DMS79 (cell line): ENCODE measurements around the gene FRMD5.

Experiments used
- DNase-seq: peaks from one replicate; lab custom pipeline; 2025; lab: John Stamatoyannopoulos, UW

FRMD5 gene

DNA sequence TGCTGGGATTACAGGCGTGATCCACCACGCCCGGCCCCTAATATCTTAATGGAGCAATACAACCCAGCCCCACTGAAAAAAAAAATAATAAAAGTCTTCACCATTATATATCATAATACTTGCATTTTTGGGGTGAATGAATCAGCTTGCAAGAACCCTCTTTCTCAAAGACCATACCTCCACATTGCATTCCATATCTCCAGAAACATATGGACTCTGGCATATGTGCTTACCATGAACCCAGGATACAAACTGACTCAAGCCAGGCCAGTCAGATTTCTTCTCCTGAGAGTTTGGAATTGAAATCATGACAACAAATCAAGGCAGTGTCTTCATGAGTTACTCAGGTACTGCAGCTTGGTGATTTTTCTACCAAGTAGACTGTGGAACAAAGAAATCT lies 101.2 kb downstream of the FRMD5 start:
- no peak for DNase-seq

DNA sequence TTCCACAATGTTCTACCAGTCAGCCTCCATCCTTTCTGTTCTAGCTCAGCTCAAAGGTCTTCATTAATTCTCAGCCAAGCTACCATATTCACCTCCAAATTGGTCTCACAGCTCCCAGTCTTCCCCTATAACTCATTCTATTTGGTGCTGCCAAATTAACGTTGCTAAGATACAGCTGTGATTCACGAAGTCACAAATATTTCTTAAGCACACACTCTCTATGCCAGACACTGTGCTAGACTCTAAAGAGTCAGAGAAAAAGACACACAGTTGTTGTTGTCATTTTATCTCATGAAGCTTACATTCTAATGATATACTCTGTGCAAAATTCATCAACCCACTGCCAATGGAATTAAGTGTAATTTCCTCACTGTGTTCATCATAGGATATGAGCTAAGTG lies 102.8 kb downstream of the FRMD5 start:
- DNase-seq = no peak

DNA sequence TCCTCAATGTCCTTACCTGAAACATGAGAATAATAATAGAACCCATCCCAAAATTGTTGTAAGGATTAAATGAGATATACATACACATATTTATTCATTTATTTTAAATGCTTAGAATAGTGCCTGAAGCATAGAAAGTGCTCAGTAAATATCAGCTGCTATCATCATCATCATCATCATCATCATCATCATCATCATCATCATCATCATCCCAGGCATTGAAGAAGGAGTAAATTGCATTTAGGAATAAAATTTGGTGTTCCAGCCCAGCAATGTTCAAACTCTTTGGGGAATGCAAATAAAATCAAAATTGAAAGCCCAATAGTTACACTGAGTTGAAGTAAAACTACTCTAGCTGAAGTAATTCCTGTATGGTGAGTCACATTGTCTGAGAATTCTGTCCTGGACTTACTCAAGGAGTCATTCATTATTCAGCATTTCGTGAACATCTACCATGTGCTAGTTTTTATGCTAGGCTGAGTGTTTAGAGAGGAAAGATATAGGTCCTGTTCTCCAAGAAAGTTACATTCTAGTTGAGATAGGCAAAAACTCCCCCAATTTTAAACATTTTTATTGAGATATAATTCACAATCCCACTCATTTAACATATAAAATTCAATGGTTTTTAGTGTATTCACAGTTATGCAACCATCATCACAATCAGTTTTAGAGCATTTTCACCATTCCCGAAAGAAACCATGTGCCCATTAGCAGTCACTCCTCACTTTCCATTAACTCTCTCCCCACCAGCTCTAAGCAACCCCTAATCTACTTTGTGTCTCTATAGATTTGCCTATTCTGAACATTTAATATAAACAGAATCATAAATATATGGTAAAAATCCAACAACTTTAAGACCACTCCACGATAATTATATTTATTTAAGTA lies 107.2 kb downstream of the FRMD5 start:
- no peak for DNase-seq

DNA sequence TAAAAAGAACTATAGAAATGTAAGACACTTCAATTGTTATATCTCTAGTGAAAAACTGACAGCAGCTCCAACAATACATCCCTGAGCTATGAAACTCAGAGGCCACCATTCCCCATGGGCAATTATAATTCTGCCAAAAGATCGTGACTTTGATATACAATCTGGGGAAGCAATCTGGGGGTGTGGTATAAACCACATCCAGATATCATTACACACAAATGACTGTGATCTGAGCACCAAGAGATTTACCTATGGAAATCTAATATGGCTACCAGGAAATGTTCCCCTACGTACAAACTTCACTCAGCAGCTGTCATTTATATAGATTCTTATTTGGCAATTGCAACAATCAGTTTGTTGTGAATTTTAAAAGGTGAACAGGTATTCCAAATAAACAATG lies 110.3 kb downstream of the FRMD5 start:
- DNase-seq = no peak

DNA sequence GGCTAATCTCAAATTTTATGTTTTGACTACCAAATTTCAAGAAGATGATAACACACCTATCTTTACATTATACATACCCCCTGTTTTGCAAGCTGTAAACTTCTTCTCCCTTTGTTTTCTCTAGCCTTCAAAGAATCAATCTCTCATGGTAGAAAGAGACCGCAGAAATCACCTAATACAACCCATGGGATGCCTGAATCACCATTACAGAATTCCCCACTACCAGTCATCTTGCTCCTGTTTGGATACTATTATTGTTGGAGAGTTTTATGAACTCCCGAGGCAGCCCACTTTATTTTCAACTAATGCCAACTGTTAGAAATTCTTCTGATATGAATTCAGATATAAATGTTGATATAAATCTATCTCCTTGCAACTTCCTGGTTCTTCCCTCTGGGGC lies 110.9 kb downstream of the FRMD5 start:
- no peak for DNase-seq

DNA sequence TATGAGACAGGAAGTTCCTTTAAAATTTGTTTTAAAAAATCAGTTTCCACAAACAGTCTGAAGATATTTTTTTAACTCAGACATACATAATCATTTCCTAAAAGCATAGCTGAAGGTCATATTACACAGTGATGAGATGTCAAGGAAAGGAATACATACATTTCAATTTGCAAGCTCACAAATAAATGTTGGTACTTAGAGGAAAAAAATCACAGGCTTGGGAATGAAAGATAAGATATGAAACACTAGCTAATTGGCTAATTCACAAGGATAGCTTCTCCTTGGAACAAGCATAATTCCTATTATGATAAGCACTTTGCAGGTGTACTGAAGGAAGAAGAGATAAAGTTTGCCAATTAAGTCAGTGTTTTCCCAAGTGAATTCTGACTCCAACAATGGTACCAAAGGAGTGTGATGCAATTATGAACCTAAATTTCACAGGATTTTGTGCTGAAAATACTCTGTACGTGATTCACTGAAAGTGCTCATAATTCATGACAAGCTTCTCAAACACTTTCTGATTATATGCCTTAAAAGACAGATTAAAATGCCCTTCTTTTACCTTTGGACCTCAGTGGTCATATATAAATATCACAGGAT lies 112.4 kb downstream of the FRMD5 start:
- DNase-seq = no peak

DNA sequence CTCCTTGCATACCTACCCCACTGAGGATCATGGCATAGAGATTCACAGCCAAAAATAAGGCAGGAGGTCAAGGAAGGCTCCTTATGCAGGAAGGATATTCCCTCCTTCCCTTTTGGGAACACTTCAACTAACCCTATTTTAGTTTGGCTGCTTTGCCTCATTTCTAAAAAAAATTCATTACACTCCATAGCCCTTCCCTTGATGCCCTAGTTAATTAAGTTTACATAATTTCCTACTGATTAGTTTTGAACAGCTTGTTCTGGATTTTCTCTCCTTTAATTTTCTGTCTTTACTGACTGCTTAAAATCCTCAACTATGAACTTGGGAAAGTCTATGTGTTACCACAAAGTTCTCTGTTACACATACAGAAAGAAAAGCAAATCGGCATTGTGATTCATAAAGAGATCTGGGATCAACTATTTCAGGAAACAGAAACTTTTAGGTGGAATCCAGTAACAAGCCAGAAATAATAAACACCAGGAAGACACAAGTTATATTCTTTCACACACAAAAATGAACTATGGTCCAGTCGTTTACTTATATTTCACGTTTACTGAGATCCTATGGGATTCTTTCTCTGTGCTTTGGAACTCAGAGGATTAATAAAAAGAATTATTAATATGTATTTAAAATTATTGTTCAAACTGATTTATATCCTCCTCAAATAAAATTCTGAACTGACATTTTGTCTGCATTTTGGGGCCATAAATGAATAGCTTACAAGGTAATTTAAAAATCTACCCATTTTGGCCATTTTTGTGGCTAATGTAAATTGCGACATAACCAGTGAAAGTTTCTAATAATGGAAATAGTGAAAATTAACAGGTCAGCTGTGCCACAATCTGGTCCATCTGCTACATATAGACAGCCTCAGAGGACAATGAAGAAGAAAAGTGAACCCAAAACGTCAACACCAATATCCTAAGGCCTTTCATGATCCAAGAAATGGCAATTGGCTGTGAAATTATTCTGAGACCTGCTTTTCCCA lies 113.8 kb downstream of the FRMD5 start:
- DNase-seq = no peak

DNA sequence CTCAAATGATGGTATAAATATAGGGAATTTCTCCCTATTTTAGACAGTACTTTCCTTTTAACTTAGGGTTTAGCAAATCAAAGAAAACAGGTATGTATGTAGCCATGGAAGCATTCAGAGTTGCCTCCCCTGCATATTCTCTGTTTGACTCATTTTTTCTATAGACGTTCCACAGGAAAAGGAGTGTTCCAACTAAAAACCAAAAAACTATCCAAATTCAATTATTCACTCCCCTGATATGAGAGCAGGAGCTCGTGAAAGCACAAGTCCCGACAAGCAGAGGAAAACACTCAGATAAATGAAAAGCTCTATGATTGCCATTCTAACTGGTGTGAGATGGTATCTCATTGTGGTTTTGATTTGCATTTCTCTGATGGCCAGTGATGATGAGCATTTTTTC lies 119.5 kb downstream of the FRMD5 start:
- DNase-seq = no peak

DNA sequence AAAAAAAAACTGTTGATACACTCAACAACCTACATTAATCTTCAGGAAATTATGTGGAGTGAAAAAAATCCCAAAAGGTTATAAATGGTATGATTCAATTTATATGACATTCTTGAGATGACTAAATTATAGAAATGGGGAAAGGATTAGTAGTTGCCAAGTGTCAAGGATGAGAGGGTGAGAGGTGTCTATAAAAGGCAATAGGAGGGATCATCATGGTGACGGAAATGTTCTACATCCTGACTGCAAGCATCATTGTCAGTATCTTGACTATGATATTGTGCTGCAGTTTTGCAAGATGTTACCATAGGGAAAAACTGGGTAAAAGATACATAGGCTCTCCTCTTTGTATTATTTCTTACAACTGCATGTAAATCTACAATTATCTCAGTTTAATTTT lies 125.6 kb downstream of the FRMD5 start:
- no peak for DNase-seq

DNA sequence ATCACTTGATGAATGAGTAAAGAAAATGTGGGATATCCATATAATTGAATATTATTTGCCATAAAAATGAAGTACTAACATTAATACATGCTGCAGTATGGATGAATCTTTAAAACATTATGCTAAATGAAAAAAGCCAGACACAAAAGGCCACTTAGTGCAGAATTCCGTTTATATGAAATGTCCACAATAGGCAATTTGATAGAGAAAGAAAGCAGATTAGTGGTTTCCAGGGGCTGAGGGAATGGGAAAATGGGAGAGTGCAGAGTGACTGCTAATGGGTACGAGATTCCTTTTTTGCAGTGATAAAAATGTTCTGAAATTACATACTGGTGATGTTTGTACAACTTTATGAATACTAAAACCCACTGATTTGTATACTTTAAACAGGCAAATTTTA lies 126.7 kb downstream of the FRMD5 start:
- no peak for DNase-seq

DNA sequence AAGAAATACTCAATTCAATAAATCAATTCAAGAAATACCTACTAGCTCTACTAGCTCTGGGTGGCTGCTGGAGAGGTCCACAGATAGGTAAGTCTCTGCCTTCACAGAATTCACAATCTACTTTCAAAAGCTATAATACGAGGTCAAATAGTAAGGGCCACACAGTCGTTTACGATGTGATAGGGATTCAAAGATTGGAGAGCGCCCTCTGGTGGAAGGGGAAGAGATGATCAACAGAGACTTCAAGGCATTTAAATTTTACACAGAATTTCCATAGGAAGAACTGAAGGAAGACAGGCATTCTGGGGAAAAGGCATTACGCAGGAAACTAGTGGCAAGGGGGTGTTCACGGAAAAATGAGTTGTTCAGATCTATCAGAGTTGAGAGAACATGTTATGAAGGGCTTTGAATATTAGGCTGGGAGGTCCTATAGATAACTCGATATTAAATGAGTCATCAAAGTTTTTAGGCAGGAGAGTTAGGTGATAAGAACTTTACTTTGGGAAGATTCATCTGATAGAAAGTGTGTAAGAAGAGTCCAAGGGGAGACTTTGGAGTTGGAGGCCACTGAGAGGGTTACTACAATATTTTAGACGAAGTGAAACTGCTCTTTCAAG lies 128.8 kb downstream of the FRMD5 start:
- DNase-seq = peak; percentile 5

DNA sequence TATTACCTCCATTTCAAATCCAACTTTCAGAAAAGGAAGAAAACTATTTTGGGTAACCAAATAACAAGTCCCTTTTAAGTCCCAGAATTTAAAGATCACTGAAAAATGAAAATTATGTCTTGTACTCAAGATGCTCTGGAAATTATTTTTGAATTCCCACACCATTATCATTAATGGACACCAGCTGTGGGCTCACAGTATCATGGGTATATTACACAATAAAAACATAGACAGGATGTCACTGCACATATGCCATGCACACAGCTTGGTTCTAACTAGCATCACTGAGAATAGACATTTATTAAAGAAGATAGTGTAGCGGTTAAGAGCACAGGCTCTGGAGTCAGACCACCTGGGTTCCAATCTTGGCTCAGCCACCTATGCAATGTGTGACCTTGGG lies 130.4 kb downstream of the FRMD5 start:
- no peak for DNase-seq

DNA sequence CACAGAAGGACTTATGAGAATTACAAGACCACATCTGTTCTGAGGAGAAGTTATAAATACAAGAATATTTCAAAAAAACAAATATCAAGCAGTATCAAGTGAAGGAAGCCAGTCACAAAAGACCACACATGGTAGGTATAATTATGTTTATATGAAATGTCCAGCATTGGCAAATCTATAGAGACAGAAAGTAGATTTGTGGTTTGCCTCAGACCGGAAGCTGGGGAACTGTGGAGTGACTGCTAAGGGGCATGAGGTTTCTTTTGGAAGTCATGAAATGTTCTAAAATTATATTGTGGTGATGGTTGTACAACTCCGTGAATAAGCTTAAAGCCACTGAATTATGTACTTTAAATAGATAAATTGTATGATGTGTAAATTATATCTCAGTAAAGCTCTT lies 136.9 kb downstream of the FRMD5 start:
- DNase-seq = no peak

DNA sequence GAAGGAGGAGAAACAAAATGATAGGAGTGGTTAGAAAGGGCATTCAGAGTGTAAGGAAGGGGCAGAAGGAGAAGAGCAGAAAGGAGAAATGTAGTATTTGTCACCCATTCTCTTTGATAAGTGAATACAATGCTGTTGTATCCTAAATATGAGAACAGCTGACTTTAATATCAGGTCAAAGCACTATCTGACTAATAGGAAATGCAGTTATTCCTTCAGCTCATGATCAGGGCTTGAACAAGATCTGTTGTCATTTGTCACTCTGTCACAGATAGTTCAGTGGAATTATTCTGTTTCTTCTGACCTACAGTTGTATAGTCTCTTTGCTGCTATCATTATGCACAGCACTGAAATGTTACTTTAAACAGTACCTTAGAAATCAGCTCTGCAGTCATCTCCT lies 149.4 kb downstream of the FRMD5 start:
- DNase-seq = no peak

DNA sequence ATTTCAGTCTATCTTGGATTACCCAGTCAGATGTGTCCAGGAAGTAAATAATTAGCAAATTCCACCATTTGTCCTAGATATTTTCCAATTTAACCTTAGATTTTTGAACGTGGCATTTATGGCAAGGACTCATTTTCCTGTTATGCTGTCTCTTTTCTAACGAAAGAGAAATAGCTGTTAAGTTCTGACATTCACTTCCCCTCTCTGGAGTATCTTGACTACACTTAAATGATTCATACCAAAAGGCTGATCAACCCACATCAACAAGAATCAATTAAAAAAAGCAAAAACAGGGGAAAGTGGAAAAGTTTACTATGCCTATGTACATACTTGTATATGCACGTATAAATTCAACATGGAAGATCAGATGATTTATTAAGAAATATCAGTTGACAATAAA lies 149.9 kb downstream of the FRMD5 start:
- DNase-seq = no peak

DNA sequence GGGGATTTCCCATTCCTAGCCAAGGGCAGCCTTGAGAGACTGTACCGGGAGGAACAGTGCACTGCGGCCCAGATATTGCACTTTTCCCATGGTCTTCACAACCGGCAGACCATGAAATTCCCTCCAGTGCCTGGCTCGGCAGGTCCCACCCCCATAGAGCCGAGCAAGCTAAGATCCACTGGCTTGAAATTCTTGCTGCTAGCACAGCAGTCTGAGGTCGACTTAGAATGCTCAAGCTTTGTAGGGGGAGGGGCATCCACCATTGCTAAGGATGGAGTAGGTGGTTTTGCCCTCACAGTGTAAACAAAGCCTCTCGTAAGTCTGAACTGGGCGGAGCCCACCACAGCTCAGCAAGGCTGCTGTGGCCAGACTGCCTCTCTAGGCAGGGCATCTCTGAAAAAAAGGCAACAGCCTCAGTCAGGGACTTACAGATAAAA lies 156.3 kb downstream of the FRMD5 start:
- peak; percentile 28 for DNase-seq

DNA sequence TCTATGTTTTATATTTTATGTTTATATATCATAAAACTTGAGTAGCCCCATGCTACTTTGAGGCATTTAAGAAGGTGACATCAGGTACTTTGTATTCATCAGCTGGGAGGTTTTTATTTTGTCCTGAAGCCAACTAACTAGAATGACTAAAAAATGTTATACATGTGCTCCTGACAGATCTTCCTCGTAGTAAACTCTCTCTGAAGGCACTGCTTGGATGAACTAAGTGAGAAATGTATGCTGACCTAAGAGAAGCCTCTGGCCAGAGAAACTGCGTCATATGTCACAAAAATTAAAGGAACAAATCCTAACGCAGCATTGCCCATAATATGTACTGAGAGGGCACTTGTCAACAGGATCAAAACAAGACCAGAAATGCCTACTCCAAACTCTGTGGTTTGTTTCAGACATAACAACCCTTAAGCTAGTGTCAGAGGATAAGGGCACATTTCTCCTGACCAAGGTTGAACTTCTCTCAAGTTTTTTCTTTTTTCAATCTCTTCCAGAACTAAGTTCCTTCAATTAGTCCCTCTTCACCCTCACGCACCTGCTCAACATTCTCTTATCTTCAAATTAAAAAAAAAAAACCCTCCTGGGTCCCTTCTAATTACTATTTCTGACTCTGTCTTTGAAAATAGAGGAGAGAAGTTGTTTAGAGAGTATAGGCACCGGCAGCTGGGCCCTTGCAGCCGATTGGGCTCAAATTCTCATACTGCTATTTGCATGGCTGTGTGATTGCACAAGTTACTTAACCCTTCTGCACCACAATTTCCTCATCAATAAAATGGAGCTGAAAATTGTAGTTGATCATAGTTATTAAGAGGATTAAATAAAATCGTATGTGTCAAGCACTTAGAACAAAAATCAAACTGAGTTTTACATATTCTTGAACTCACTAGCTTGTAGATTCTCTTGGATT lies 159.0 kb downstream of the FRMD5 start:
- DNase-seq = peak; percentile 24

DNA sequence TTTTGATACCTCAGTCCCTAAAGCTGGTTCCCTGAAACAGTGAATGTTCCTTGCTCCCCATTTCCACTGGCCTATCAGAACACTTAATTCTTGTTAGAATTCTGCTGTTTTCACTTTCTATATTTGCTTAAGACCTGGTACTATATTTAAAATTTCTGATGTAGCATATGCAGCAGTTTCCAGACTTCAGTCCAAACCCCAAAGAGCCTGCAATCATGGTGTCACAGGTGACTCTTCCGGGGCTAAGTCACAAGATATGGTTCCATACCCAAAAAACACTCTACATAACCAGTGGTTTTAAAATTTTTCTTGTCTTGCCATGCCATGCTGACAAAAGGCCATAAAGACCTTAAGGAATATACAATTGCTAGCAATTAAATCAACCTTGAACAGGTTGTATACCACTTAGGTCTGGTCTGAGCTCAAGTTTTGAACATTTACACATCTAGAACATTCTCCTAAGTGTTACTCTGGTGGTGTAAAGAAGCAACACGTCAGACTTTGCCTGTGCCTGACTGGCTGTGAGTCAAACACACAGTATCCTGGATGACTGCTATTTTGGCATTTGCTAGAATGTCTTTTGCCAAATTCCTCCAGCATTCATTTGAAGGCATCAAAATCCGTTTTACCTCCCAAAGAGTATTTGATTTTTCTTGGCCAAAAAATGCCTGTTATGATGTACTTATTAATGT lies 160.0 kb downstream of the FRMD5 start:
- DNase-seq = no peak

DNA sequence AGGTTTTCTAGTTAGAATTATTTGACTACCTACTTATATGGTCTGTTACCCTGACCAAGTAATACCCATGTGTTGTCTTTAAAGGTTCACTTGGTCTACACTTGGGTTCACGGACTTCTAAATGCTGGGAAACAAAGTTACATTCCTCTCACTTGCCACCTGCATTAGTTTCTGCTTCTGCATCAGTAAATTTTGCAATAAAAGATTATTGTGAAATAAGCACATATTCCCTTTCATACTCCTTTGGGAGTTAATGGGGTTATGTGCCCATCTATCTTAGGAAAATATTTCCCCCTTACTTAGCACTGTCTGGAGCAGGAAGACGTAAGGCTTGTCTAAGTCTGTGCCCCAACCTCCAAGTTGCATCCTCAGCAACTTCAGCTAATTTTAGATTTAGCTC lies 160.7 kb downstream of the FRMD5 start:
- DNase-seq = no peak

DNA sequence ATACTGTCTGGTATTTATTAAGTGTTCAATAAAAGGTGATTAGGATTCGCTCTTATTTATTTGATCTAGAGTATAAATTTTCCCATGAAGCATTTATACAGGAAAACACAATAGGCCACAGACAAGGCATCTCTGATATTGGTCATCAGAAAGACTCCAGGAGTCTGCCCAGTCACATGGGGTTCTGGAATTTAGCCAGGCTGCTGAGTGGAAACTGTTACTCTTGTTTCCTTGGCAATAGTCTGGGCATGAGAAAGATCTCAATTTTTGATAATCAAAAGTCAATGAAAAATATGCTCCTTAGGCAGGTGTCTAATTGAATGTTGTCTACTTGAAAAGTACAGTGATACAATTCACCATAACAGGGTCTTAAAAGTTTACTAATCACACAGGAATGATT lies 161.2 kb downstream of the FRMD5 start:
- no peak for DNase-seq
